HEK293T (cell line): ENCODE results near the gene SLC22A2.

Source experiments
- CTCF ChIA-PET: fragments of 350-600 bp; formaldehyde crosslinking; extraction: SDS; loops from one replicate; lab custom pipeline; 2021; ENCODE audit warnings: antibody characterized with exemption, inconsistent platforms; lab: Yijun Ruan, JAX
- POLR2A ChIA-PET: fragments of 350-600 bp; formaldehyde crosslinking; extraction: SDS; loops from one replicate; lab custom pipeline; 2020; ENCODE audit warnings: antibody characterized with exemption, inconsistent platforms; lab: Yijun Ruan, JAX
- DNase-seq: peaks from one replicate; pipeline ENCODE4 v3.0.0; 2012; ENCODE audit warnings: mixed read lengths; ENCODE audit errors: extremely low spot score
- ARNT ChIP-seq: fragments of 450-650 bp; IDR thresholded peaks from 2 replicates; pipeline ENCODE4 v1.6.1; 2017; ENCODE audit warnings: mild to moderate bottlenecking
- BHLHE40 ChIP-seq: fragments of 450-650 bp; IDR thresholded peaks from 2 replicates; pipeline ENCODE4 v1.6.1; 2016; ENCODE audit warnings: mild to moderate bottlenecking, moderate library complexity, borderline replicate concordance
- CTBP1 ChIP-seq: fragments of 450-650 bp; IDR thresholded peaks from 2 replicates; pipeline ENCODE4 v1.6.1; 2016; ENCODE audit warnings: borderline replicate concordance
- ELF4 ChIP-seq: fragments of 450-650 bp; IDR thresholded peaks from 2 replicates; pipeline ENCODE4 v1.6.1; 2017; ENCODE audit warnings: antibody characterized with exemption
- FOXA1 ChIP-seq: fragments of 450-650 bp; IDR thresholded peaks from 2 replicates; pipeline ENCODE4 v1.6.1; 2016; ENCODE audit warnings: mild to moderate bottlenecking
- FOXK2 ChIP-seq: fragments of 450-650 bp; IDR thresholded peaks from 2 replicates; pipeline ENCODE4 v1.6.1; 2016; ENCODE audit warnings: mild to moderate bottlenecking
- FOXM1 ChIP-seq: fragments of 450-650 bp; IDR thresholded peaks from 2 replicates; pipeline ENCODE4 v1.6.1; 2017; ENCODE audit warnings: mild to moderate bottlenecking, borderline replicate concordance
- HDGF ChIP-seq: fragments of 450-650 bp; IDR thresholded peaks from 2 replicates; pipeline ENCODE4 v1.6.1; 2017; ENCODE audit warnings: antibody characterized with exemption, borderline replicate concordance
- L3MBTL2 ChIP-seq: fragments of 450-650 bp; conservative IDR thresholded peaks from 2 replicates; pipeline ENCODE4 v1.6.1; 2016; ENCODE audit warnings: mild to moderate bottlenecking
- LEF1 ChIP-seq: fragments of 450-650 bp; IDR thresholded peaks from 2 replicates; pipeline ENCODE4 v1.6.1; 2017; ENCODE audit warnings: mild to moderate bottlenecking, borderline replicate concordance
- NFRKB ChIP-seq: fragments of 450-650 bp; IDR thresholded peaks from 2 replicates; pipeline ENCODE4 v1.6.1; 2016; ENCODE audit warnings: mild to moderate bottlenecking, moderate library complexity
- PKNOX1 ChIP-seq: fragments of 450-650 bp; IDR thresholded peaks from 2 replicates; pipeline ENCODE4 v1.6.1; 2016
- SP1 ChIP-seq: fragments of 450-650 bp; IDR thresholded peaks from 2 replicates; pipeline ENCODE4 v1.6.1; 2017
- SUZ12 ChIP-seq: fragments of 450-650 bp; IDR thresholded peaks from 2 replicates; pipeline ENCODE4 v1.6.1; 2016; ENCODE audit warnings: mild to moderate bottlenecking
- TARDBP ChIP-seq: fragments of 450-650 bp; IDR thresholded peaks from 2 replicates; pipeline ENCODE4 v1.6.1; 2016
- ZNF384 ChIP-seq: fragments of 450-650 bp; IDR thresholded peaks from 2 replicates; pipeline ENCODE4 v1.6.1; 2016

SLC22A2 gene

DNA sequence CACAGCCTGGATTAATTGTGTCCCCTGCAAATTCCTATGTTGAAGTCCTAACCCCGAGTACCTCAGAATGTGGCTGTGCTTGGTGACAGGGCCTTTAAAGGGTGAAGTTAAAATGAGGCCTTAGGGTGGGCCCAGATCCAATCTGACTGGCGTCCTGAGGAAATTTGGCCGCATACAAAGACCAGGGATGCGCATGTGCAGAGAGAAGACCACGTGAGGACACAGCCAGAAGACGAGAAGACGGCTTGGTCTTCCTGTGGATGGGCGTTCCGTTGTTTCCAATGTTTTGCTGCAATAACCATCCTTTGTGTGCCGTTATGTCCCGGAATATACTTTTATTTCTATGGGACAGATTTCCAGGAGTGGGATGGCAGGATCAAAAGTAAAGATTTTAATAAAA is 40.9 kb upstream of the SLC22A2 start:
- POLR2A ChIA-PET, result no interaction called here
- TF ChIP-seq CTBP1, result no peak
- no peak for TF ChIP-seq HDGF
- no peak for TF ChIP-seq PKNOX1
- no peak for TF ChIP-seq FOXA1
- no peak for TF ChIP-seq ZNF384
- TF ChIP-seq SUZ12, result no peak
- TF ChIP-seq TARDBP, result no peak
- no peak for TF ChIP-seq SP1
- TF ChIP-seq NFRKB, result no peak
- no peak for TF ChIP-seq LEF1
- TF ChIP-seq BHLHE40, result no peak
- TF ChIP-seq ELF4, result no peak
- TF ChIP-seq FOXM1, result no peak
- DNase-seq, result no peak
- CTCF ChIA-PET, result no interaction called here

DNA sequence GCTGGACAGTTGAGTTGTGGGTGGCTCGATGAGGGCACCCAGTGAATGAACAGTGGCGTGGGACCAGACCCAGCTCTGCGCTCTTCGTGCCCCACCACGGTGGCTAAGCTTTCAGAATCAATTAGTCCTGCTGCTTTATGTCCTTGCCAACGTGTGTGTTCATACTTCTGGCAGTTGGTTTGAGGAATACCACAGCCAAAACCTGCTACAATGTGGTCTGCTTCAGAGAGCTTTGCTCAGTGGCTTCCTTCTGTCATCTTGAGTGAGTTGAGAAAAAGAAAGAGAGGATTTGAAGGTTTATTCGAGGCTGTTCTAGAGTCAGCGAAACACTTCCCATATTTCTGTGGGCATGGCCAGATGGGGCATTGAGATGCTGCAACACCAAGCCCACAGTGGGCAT is 39.5 kb upstream of the SLC22A2 start:
- DNase-seq, result no peak
- ChIA-PET POLR2A (no interaction called here), CTCF (no interaction called here)
- TF ChIP-seq FOXK2 (no peak), TARDBP (no peak), FOXA1 (no peak), FOXM1 (no peak), ARNT (no peak), SUZ12 (no peak), LEF1 (no peak), ELF4 (no peak), HDGF (no peak), CTBP1 (no peak), BHLHE40 (no peak), SP1 (no peak), PKNOX1 (no peak), NFRKB (no peak), ZNF384 (no peak), L3MBTL2 (no peak)

DNA sequence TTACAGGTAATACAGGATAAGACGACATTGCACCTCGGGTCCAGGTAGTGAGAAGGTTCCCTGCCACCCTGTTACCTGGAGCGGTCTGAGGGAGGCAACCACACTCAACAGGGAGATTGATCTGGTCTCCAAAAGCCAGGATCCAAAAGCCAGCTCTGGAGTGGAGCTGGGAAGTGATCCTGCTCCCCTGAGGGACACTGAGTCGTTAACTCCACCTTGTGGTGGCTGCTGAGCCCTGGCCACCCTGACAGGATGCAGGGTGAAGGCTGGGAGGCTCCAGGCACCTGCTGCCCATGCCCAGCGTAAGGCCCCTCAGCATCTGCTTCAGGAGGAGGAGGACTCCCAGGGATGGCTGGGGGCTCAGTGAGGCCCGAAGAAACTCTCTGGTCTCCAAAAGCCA is 38.7 kb upstream of the SLC22A2 start:
- CTCF ChIA-PET, result no interaction called here
- TF ChIP-seq ELF4, result no peak
- TF ChIP-seq SUZ12, result no peak
- no peak for TF ChIP-seq ZNF384
- TF ChIP-seq FOXA1, result no peak
- TF ChIP-seq FOXM1, result no peak
- no peak for TF ChIP-seq TARDBP
- TF ChIP-seq PKNOX1, result no peak
- TF ChIP-seq NFRKB, result no peak
- no peak for TF ChIP-seq FOXK2
- POLR2A ChIA-PET, result no interaction called here
- DNase-seq, result no peak

DNA sequence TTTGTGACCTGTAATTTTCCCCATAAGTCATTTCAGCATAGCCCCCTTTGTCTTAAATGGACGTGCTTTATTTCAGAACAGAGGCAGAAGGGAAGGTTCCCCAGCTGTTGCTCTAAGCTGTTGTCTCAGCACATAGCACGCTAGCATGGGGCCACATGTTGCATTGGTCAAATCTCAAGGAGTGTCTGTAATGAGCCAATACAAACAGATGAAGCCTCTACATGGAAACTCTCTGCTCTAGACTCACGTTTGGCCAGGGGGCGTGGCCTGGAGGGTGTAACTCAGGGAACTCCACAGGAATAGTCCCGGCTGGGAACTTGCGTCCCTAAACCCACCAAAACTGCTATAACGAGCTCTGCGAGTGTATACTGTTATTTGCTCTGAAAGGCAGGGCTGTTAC is 35.2 kb upstream of the SLC22A2 start:
- CTCF ChIA-PET, result no interaction called here
- DNase-seq, result no peak
- POLR2A ChIA-PET, result no interaction called here
- TF ChIP-seq FOXK2 (no peak), NFRKB (no peak), BHLHE40 (no peak), HDGF (no peak), FOXM1 (no peak), TARDBP (no peak), SUZ12 (no peak), ZNF384 (no peak), SP1 (no peak)

DNA sequence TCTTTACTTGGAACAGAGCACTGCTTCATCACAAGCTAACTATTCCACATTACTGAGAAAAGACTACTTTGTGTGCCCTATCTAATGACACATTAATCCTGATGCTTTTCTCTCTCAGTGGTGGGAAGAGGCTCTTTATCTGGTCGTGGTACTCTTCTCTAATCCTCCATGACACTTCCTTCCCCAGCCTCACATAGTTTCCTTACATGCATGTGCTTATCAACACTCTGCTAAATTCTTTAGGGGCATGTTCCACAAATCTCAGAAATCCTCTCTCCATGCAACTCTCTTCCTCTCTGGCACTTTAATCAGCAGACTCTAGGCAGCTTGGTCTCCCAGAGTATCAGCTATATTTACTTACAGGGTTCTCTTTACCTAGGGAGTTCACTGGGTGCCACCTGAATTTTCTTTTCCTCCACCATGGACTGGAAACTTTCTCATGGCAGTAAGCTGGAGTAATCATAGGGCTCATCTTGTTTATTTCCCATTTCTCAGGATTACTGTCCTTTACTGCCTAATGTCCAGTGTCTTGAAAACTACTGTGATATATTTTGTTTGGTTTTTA is 27.0 kb upstream of the SLC22A2 start:
- POLR2A ChIA-PET, result no interaction called here
- no peak for DNase-seq
- CTCF ChIA-PET, result no interaction called here
- no peak for TF ChIP-seq L3MBTL2
- no peak for TF ChIP-seq LEF1
- TF ChIP-seq BHLHE40, result no peak
- TF ChIP-seq ZNF384, result no peak
- no peak for TF ChIP-seq CTBP1
- TF ChIP-seq ARNT, result no peak
- TF ChIP-seq SP1, result no peak

DNA sequence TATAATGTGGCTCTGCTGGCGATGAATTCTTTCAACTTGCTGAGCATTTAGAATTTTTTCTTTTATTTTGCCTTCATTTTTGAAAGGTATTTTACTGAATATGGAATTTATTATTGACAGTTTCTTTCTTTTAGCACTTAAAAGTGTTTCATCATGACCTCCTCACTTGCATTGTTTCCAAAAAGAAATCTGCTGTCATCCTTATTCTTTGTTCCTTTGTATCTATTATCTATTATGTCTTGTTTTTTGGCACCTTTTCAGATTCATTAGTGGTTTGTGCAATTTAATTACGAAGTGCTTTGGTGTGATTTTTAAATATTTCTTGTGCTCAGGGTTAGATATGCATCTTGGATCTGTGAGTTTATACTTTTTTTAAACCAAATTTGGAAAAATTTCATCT is 26.0 kb upstream of the SLC22A2 start:
- POLR2A ChIA-PET, result no interaction called here
- TF ChIP-seq SUZ12 (no peak), LEF1 (no peak), BHLHE40 (no peak), SP1 (no peak), L3MBTL2 (no peak), TARDBP (no peak), PKNOX1 (no peak), FOXK2 (no peak), ZNF384 (no peak), FOXM1 (no peak), HDGF (no peak), NFRKB (no peak), FOXA1 (no peak), ELF4 (no peak), ARNT (no peak)
- DNase-seq, result no peak
- CTCF ChIA-PET, result no interaction called here
